Psoas muscle (tissue), 8 donors: ENCODE results near the gene KTI12. TPM values are rescaled to one million over a fixed set of nuclear protein-coding genes. Genes with fewer than 3 reads are reported as not detected.
"Not testable (repeated sequence)": the region's sequence is repeated elsewhere in the genome, so short reads cannot be mapped to it uniquely, and the experiment has no call there.

Source experiments
- ATAC-seq, 4 donors: fragments of 200-7000 bp; cut with Tn5 transposase; one replicate each; pipeline ENCODE4 v1.9.1; 2020; ENCODE audit warnings: moderate library complexity in 3 of 4, mild to moderate bottlenecking in 2 of 4
- DNase-seq, 2 donors: peaks; one replicate each; pipeline ENCODE4 v3.0.0-alpha.2; 2020
- H3K27ac ChIP-seq: fragments of 200-600 bp; one replicate; pipeline ENCODE4 v1.8.0; 2022
- H3K27me3 ChIP-seq, 3 donors: fragments of 200-600 bp in 1 of 3; one replicate each; pipeline versions ENCODE4 v1.6.1 to v1.8.0; 2013 to 2022; ENCODE audit warnings: low read length in 2 of 3, mild to moderate bottlenecking in 2 of 3, moderate library complexity in 1 of 3; ENCODE audit not compliant: insufficient read depth in 3 of 3
- H3K36me3 ChIP-seq, 2 donors: fragments of 200-600 bp in 1 of 2; one replicate each; pipeline versions ENCODE4 v1.6.1 to v1.8.0; 2013 to 2022; ENCODE audit warnings: low read depth in 1 of 2, mild to moderate bottlenecking in 1 of 2, moderate library complexity in 1 of 2; ENCODE audit not compliant: insufficient read depth in 1 of 2
- H3K4me1 ChIP-seq: fragments of 200-600 bp; one replicate; pipeline ENCODE4 v1.8.0; 2022
- H3K4me3 ChIP-seq: fragments of 200-600 bp; one replicate; pipeline ENCODE4 v1.8.0; 2022; ENCODE audit warnings: mild to moderate bottlenecking
- H3K9me3 ChIP-seq: fragments of 200-600 bp; one replicate; pipeline ENCODE4 v1.8.0; 2022
- CTCF ChIP-seq: fragments of 200-600 bp; IDR thresholded peaks from one replicate; pipeline ENCODE4 v1.8.0; 2022; ENCODE audit warnings: antibody characterized with exemption
- WGBS, 3 donors: extraction: QIAGEN DNeasy Blood & Tissue Kit; methylation state at CpG; one replicate each; pipeline versions ENCODE4 v1.1.6 to v1.1.7; 2013; 5-methylcytosine and 5-hydroxymethylcytosine counted together
- intact Hi-C, 2 donors: fragments of 100-400 bp; cut with DNase I; formaldehyde crosslinking; loops; one replicate each; pipeline versions ENCODE4 v1.11.0 to v1.14.2; 2022
- long read RNA-seq, 2 donors: library from polyadenylated mRNA; unstranded; transcript quantifications; one replicate each; pipeline ENCODE4 v2.0.0, GENCODE V29; 2021
- polyA plus RNA-seq, 3 donors: library from polyadenylated mRNA; stranded (reverse); fragments of 200-250 nt; gene quantifications; one replicate each; pipeline ENCODE4 v1.2.3, GENCODE V29; 2013
- total RNA-seq, 4 donors: library from RNA; stranded (reverse); fragmentation: NEBNext Ultra II Directional in 2 of 4; extraction: Animal tissue kit (Norgen Biotek cat#: 25700) in 2 of 4; gene quantifications; one replicate each; pipeline versions ENCODE4 v1.2.1 to v1.2.4, GENCODE V29; 2021 to 2023
- donor health status: healthy with polysubstance abuse.
- donor health status: DM: no; HTN: no; CAD: no; lungs with moderate emphysema.
- donor health status: Bipolar disorder and iron deficiency.
- donor health status: healthy.
- donor health status: DM: yes; HTN: yes; CAD: no.
- donor health status: DM: no; HTN: no; CAD: no.
- donor health status: DM: no; HTN: no; CAD: no.
- donor health status: DM: yes; HTN: yes; CAD: no.

KTI12 gene
- total RNA-seq (1 to 10 TPM; 2.3 to 5.3 (median 4.4) TPM), polyA plus RNA-seq (10 to 100 TPM in 2 of 3 donors, 1 to 10 TPM in 1; 6.5 to 12.9 (median 10.0) TPM)
- long read RNA-seq, donor 1, partial matches to known transcripts: 0 of 1 reads
- long read RNA-seq, donor 1, other reads (novel, unspliced or antisense): 0 of 1 reads
- long read RNA-seq, donor 2, transcript KTI12-201 (1 exons, 1,714 nt): major isoform, 17 of 17 reads
- long read RNA-seq, donor 2, partial matches to known transcripts: 0 of 17 reads
- long read RNA-seq, donor 2, other reads (novel, unspliced or antisense): 0 of 17 reads

GRCh38 chr1:52033190-52034049 is at the start of gene KTI12:
TSS of gene KTI12 (minus strand) at chr1:52033810. CDS start at chr1:52033761, 49 bp downstream.
- H3K4me1 ChIP-seq: peaks cover 19% of the 10 kb centered on the region
- H3K36me3 ChIP-seq: peaks cover 0 to 16% of the 10 kb centered on the region in 2 donors
- peak within 1 kb of the TSS; percentile 92 for H3K4me3 ChIP-seq
- peak; percentile 89 to 94 for DNase-seq
- WGBS, 3 donors: 2% methylated on average over 77 to 78 of the region's 78 CpGs
- peak within 1 kb of the TSS; percentile 93 for H3K27ac ChIP-seq
- intact Hi-C loops: loop anchor here in 1 of 2 donors (2.0 kb wide), 1 partner anchor 23 kb away; the partner anchor contains the start of gene BTF3L4
- no peaks in the 10 kb centered on the region for H3K27me3 ChIP-seq
- H3K9me3 ChIP-seq: no peaks in the 10 kb centered on the region
- no peak for TF ChIP-seq CTCF
- peak; percentile 89 to 95 (median 92) for ATAC-seq

GRCh38 chr1:52080014-52080415 is 46.4 kb upstream of the KTI12 start:
- intact Hi-C loops: no loop called here
- no peak for TF ChIP-seq CTCF
- no peak for DNase-seq
- WGBS, 3 donors: 82 to 91% (median 90%) methylated on average over 3 of the region's 3 CpGs
- H3K4me3 ChIP-seq: no peak overlapping the region
- peaks cover 8% of the 10 kb centered on the region for H3K4me1 ChIP-seq
- no peaks in the 10 kb centered on the region for H3K27me3 ChIP-seq
- H3K9me3 ChIP-seq: no peaks in the 10 kb centered on the region
- ATAC-seq: no peak
- H3K36me3 ChIP-seq: peaks cover 3 to 47% of the 10 kb centered on the region in 2 donors
- H3K27ac ChIP-seq: no peak overlapping the region

- WGBS, 3 donors: 60 to 84% (median 63%) methylated on average over 6 of the region's 6 CpGs
- intact Hi-C loops, H3K4me1 ChIP-seq, H3K27ac ChIP-seq, DNase-seq, H3K4me3 ChIP-seq, H3K27me3 ChIP-seq, H3K9me3 ChIP-seq: not testable (repeated sequence)
- ATAC-seq: peak in 2 of 4 donors; percentile 53 to 58
- peaks cover 3 to 39% of the 10 kb centered on the region in 2 donors for H3K36me3 ChIP-seq
Observed at GRCh38 chr1:52077277-52077676, 43.7 kb upstream of the KTI12 start.

- WGBS, 3 donors: 77 to 94% (median 80%) methylated on average over 6 of the region's 6 CpGs
- intact Hi-C loops: no loop called here
- Histone ChIP-seq H3K36me3 (peaks cover 0 to 46% of the 10 kb centered on the region in 2 donors), H3K27ac (no peak overlapping the region), H3K9me3 (no peaks in the 10 kb centered on the region), H3K27me3 (no peaks in the 10 kb centered on the region), H3K4me3 (no peak overlapping the region), H3K4me1 (peaks cover 5% of the 10 kb centered on the region)
- ATAC-seq: no peak
- no peak for DNase-seq
- no peak for TF ChIP-seq CTCF
Observed at GRCh38 chr1:52072291-52072690, 38.7 kb upstream of the KTI12 start.

- no peaks in the 10 kb centered on the region for H3K4me1 ChIP-seq
- H3K4me3 ChIP-seq: no peak overlapping the region
- TF ChIP-seq CTCF: no peak
- 79 to 97% (median 87%) methylated on average over 4 of the region's 4 CpGs for WGBS, 3 donors
- ATAC-seq: no peak
- intact Hi-C loops: no loop called here
- H3K36me3 ChIP-seq: peaks cover 0 to 57% of the 10 kb centered on the region in 2 donors
- no peaks in the 10 kb centered on the region for H3K9me3 ChIP-seq
- no peak overlapping the region for H3K27ac ChIP-seq
- H3K27me3 ChIP-seq: no peaks in the 10 kb centered on the region
- no peak for DNase-seq
Observed at GRCh38 chr1:52070704-52071103, 37.1 kb upstream of the KTI12 start.
